Activated CD4-positive, alpha-beta T cell treated with anti-CD3 and anti-CD28 coated beads, Interleukin-2, amount 10 ng/mL, durations not matched to agents 24 days and 14 days (primary cell): Measurements from ENCODE around the gene AGR3. TPM values are rescaled to one million over a fixed set of nuclear protein-coding genes. Genes with fewer than 3 reads are reported as not detected.

ENCODE experiments used
- DNase-seq: peaks from one replicate; pipeline ENCODE4 v3.0.0; 2022
- H3K27ac Mint-ChIP-seq: one replicate; pipeline ENCODE4 v1.8.0; 2022; ENCODE audit warnings: mild to moderate bottlenecking, mixed read lengths
- H3K27me3 Mint-ChIP-seq: one replicate; pipeline ENCODE4 v1.8.0; 2022; ENCODE audit warnings: mixed read lengths
- H3K36me3 Mint-ChIP-seq: one replicate; pipeline ENCODE4 v1.8.0; 2022; ENCODE audit warnings: low read depth, mild to moderate bottlenecking, mixed read lengths
- H3K4me1 Mint-ChIP-seq: one replicate; pipeline ENCODE4 v1.8.0; 2021; ENCODE audit warnings: mixed read lengths
- H3K4me3 Mint-ChIP-seq: one replicate; pipeline ENCODE4 v1.8.0; 2022; ENCODE audit warnings: mild to moderate bottlenecking, moderate library complexity, mixed read lengths
- H3K9me3 Mint-ChIP-seq: one replicate; pipeline ENCODE4 v1.8.0; 2021; ENCODE audit warnings: mixed read lengths
- intact Hi-C: fragments of 100-400 bp; cut with micrococcal nuclease; formaldehyde crosslinking; loops from one replicate; pipeline ENCODE4 v1.15.1; 2023
- total RNA-seq: library from RNA; stranded (reverse); gene quantifications from 2 replicates; pipeline ENCODE4 v1.2.3, GENCODE V29; 2022

The AGR3 gene
- total RNA-seq, 1 donor from 2014 or later, result not detected

DNA sequence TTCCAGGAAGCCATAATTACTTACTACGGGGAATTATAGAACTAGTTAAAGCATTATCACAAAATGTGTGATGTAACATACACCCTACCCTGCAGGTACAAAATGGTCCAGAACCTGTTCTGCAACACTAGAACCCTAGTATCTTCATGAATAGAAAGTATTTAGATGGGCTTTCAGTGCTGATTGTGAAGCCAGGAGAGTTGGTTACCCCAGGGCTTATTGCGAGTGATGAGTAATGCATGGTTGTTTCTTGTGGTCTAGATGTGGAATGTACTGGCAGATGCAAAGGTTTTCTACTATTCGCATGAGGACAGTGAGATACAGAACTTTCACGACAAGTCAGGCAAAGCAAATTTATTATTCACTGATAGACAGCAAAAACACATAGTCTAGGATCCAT is 33.6 kb upstream of the AGR3 start:
- Mint-ChIP-seq H3K4me3 (no peak overlapping the region), H3K4me1 (peaks cover 8% of the 10 kb centered on the region), H3K27ac (no peak overlapping the region), H3K9me3 (no peaks in the 10 kb centered on the region), H3K36me3 (no peaks in the 10 kb centered on the region), H3K27me3 (peaks cover 17% of the 10 kb centered on the region)
- intact Hi-C loops, result loop anchor here (5.0 kb wide), 3 partner anchors 218 to 838 kb away; no protein-coding TSS in a partner anchor
- no peak for DNase-seq

DNA sequence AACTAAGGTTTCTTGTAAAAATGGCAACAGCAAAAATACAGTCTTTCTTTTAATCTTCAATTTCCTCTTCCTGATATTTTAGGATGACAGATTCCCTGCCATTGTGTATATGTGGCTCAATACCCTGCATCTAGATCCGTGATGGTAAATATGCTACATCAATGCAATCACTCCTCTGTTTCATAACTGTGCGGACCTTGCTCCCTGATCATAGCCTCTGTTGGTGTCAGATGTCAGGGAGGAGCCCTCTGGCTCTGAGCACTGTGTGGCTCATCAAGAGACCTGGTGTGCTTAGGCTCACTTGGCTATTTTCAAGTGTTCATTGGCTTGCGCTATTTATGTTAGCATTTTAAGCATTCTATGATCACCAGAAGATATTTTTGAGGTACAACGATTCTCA is 33.0 kb upstream of the AGR3 start:
- H3K36me3 Mint-ChIP-seq, result no peaks in the 10 kb centered on the region
- H3K27ac Mint-ChIP-seq, result no peak overlapping the region
- no peak overlapping the region for H3K4me3 Mint-ChIP-seq
- peaks cover 8% of the 10 kb centered on the region for H3K4me1 Mint-ChIP-seq
- intact Hi-C loops, result loop anchor here (5.0 kb wide), 3 partner anchors 217 to 837 kb away; no protein-coding TSS in a partner anchor
- no peaks in the 10 kb centered on the region for H3K9me3 Mint-ChIP-seq
- H3K27me3 Mint-ChIP-seq, result peaks cover 20% of the 10 kb centered on the region
- DNase-seq, result no peak

DNA sequence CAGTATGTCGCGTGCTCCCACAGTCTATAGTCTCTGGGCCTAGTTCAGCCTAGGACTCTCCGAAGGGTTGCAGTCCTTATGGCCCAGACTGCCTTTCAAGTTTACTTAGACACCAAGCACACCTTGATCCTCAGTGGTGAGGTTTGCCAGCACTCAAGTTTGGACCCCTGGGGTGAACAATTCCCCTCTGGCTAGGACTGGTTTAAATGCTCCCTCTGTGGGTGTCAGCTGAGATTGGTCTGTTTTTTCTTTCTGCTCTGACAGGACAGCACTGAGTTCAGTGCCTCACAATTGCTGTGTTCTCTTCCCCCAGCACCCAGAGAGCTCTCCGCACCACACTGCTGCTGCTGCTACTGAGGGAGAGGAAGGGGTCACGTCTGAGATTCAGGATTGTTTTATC is 31.9 kb upstream of the AGR3 start:
- DNase-seq, result no peak
- Mint-ChIP-seq H3K27ac (no peak overlapping the region), H3K4me3 (no peak overlapping the region), H3K4me1 (peaks cover 8% of the 10 kb centered on the region), H3K27me3 (peaks cover 25% of the 10 kb centered on the region), H3K36me3 (no peaks in the 10 kb centered on the region), H3K9me3 (no peaks in the 10 kb centered on the region)
- intact Hi-C loops, result no loop called here

DNA sequence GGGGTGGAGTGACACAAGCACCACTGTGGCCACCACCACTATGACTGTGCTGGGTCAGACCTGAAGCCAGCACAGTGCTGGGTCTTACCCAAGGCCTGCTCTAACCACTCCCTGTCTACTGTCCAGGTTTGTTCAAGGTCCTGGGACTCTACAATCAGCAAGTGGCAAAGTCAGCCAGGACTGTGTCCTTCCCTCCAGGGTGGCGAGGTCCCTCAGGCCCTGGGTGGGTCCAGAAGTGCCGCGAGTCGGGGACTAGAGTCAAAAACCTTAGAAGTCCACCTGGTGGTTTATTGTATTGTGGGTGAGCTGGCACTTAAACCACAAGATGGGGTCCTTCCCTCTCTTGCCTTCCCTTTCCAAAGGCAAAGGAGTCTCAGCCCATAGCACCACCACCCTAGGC is 30.8 kb upstream of the AGR3 start:
- Mint-ChIP-seq H3K36me3 (no peaks in the 10 kb centered on the region), H3K27ac (no peak overlapping the region), H3K4me3 (no peak overlapping the region), H3K4me1 (peaks cover 8% of the 10 kb centered on the region), H3K27me3 (peaks cover 30% of the 10 kb centered on the region), H3K9me3 (no peaks in the 10 kb centered on the region)
- intact Hi-C loops, result no loop called here
- no peak for DNase-seq

DNA sequence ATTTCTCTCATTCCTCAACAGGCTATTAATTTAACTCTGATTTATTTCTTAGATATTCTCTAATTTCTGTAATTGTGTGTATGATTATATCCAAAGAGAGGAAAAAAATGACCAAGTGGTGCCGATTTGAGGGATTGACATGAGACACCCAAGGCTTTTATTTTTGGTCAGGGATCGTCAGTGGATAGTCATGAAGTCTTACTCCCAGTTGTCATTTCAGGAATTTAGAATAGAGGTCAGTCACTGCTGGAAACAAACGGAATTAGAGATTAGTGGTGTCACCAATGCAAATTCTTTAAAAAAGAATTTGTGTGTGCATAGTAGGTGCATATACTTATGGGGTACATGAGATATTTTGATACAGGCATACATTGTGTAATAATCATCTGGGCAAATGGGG is 26.8 kb upstream of the AGR3 start:
- H3K27me3 Mint-ChIP-seq, result peaks cover 40% of the 10 kb centered on the region
- no peak overlapping the region for H3K4me3 Mint-ChIP-seq
- H3K36me3 Mint-ChIP-seq, result no peaks in the 10 kb centered on the region
- no peaks in the 10 kb centered on the region for H3K4me1 Mint-ChIP-seq
- intact Hi-C loops, result no loop called here
- no peak overlapping the region for H3K27ac Mint-ChIP-seq
- no peaks in the 10 kb centered on the region for H3K9me3 Mint-ChIP-seq
- no peak for DNase-seq

DNA sequence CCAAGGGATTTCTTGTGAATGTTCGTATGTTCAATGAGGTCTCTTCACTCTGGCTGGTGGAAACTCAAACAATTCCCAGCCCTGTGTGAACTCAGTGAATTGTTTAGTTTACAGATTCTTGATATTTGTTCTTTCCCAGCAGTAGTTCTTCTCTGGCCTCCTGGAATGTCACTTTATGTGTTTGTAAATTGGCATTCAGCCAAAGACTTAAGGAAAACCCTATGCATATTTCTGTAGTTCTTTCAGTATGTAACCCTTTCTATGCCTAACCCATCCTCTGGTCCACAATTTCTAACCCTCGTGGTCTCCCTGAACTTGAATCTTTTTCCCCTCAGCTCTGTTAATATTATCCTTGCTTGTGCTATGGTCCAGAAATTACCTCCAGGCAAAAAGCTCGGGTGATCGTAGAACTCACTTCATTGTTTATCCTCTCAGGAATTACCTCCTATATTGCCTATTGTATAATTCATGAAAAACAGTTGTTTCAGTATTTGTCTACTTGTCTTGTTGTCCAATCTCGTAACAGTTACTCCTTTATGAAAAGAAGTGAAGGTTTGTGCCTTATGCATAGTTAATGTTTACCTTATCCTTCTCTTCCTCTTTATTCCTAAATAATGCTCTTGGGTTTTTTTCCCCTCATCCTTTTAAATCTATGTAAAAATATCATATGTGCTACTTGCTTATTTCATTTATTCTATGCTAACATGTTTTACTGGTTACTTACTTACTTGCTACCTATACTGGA is 23.7 kb upstream of the AGR3 start:
- no peaks in the 10 kb centered on the region for H3K36me3 Mint-ChIP-seq
- intact Hi-C loops, result no loop called here
- H3K4me1 Mint-ChIP-seq, result no peaks in the 10 kb centered on the region

DNA sequence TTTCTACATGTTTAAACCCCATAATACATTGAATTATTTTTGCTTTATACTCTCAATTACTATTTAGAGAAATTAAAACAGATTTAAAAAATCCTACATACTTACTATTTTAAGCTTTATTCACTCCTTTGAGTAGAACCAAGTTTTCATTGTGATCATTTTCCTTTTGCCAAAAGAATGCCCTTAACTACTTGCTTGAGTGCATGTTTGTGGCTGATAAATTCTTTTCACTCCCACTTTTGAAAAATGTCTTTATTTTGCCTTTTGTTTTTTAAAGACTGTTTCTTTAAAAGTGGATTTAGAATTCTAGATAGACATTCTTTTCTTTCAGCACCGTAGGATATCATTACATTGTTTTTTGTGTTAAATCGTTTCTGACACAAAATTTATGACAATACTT is 22.3 kb upstream of the AGR3 start:
- no peak for DNase-seq
- no peaks in the 10 kb centered on the region for H3K9me3 Mint-ChIP-seq
- intact Hi-C loops, result no loop called here
- H3K4me3 Mint-ChIP-seq, result no peak overlapping the region
- no peak overlapping the region for H3K27ac Mint-ChIP-seq
- no peaks in the 10 kb centered on the region for H3K4me1 Mint-ChIP-seq
- H3K36me3 Mint-ChIP-seq, result no peaks in the 10 kb centered on the region
- H3K27me3 Mint-ChIP-seq, result peaks cover 20% of the 10 kb centered on the region

More for the DNA sequence above, 23.7 kb upstream of the AGR3 start:
- DNase-seq, result no peak
- Mint-ChIP-seq H3K27me3 (peaks cover 28% of the 10 kb centered on the region), H3K27ac (no peak overlapping the region), H3K4me3 (no peak overlapping the region), H3K9me3 (no peaks in the 10 kb centered on the region)

DNA sequence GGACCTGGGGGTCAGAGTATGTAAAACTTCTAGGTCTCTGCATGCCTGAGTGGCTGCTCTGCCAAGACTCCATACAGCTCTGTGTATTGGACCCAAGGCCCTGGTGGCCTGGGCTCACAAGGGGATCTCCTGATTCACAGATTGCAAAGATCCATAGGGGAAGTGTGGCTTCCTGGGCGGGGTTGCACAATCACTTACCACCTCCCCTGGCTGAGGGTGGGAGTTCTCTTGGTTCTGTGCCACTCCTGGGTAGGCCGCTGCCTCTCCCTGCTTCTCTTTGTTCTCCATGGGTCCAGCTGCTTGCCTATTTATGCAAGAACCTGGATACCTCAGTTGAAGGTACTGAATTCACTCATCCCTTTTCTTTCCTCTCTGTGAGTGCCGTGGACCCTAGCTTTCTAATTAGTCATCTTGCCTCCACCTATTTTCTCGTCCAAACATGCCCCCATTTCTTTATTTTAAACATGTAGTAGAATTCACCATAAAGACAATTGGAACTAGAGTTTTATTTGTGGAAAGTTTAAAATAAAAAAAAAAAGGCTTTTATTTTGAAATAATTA is 18.5 kb upstream of the AGR3 start:
- H3K4me3 Mint-ChIP-seq, result no peak overlapping the region
- intact Hi-C loops, result no loop called here
- H3K36me3 Mint-ChIP-seq, result no peaks in the 10 kb centered on the region
- H3K9me3 Mint-ChIP-seq, result no peaks in the 10 kb centered on the region
- DNase-seq, result no peak
- H3K27me3 Mint-ChIP-seq, result peaks cover 10% of the 10 kb centered on the region
- H3K4me1 Mint-ChIP-seq, result no peaks in the 10 kb centered on the region
- no peak overlapping the region for H3K27ac Mint-ChIP-seq

DNA sequence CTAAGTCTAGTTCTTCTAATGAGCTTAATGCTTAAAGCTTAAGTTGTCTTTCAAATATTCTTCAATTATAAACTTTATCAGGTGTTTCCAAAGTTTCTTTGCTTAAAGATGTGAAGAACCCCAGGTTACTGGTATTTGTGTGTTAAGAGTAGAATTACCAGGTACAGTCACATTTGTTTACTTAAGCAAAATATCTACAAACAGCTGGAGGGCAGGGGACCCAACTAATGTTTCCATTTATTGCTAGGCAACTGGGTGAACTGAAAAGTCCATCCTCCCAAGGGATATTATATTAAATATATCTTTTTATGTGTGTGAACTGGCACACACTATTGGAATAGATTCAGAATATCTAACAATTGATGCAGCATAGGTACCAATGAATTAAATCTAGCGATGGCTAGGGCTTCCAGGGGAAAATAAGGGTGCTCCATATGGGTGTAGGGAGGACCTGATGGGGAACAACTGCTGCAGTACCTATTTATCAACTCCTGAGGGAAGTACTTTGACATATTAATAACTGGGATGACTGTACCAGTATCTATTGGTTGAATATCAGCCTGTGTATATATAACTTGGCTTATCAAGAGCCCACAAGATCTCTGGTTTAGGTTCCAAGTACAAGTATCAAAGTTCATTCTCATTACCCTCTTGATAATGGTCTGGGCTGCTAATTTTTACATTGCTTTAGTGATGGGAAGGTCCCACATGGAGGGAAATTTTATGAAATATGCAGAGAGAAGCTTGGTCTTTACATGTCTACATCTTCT is 10.3 kb upstream of the AGR3 start:
- H3K9me3 Mint-ChIP-seq, result no peaks in the 10 kb centered on the region
- H3K4me1 Mint-ChIP-seq, result no peaks in the 10 kb centered on the region
- no peak overlapping the region for H3K4me3 Mint-ChIP-seq
- DNase-seq, result no peak
- H3K27me3 Mint-ChIP-seq, result peaks cover 5% of the 10 kb centered on the region
- H3K36me3 Mint-ChIP-seq, result no peaks in the 10 kb centered on the region
- H3K27ac Mint-ChIP-seq, result no peak overlapping the region
- intact Hi-C loops, result loop anchor here (2.0 to 5.0 kb wide), 2 partner anchors 27 to 1455 kb away; no protein-coding TSS in a partner anchor

DNA sequence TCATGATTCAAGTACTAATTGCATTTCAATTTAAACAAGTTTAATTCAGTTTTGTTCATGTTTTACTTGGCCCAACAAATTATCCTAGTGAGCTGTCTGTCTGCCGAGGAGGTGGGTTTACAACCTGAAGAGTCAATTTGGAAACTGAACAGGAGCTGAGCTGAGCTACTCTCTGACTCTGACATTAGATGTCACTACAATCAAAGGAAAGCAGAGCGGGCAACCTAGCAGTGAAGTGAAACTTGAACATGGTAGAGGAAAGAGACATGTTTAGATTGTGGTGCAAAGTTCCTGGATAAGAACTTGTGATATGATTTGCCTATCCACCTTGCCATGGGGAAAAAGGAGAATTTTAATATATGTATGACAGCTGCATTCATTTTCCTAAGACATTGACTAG is 9.6 kb upstream of the AGR3 start:
- no peaks in the 10 kb centered on the region for H3K9me3 Mint-ChIP-seq
- intact Hi-C loops, result loop anchor here (2.0 to 5.0 kb wide), 2 partner anchors 27 to 1456 kb away; no protein-coding TSS in a partner anchor

DNA sequence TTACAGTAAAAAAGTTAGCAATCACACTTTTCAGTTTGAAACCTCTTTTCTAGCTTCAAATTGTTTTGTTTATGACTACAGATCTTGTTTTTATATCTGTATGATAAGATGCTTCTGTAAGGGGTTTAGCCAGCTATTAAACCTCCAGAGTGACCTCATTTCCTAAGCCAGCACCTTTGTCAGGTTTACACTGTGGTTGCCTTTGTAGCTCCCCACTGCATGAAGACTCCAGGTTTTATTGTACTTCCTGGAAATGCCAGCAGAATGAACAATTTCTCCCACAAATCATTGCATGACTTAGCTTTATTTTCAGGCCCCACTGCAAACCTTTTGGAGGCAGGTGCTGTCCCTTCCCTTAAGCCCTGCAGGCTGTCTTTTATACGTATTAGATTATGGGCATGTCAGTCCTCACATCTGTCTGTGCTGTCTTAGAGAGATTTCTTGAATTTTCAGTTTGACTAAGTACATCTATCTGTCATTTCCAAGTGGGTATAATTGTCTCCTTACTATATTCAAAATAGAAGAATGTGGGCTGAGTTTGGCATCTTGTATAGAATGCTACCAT is 8.2 kb upstream of the AGR3 start:
- Mint-ChIP-seq H3K9me3 (no peaks in the 10 kb centered on the region), H3K36me3 (no peaks in the 10 kb centered on the region), H3K27me3 (peaks cover 6% of the 10 kb centered on the region), H3K4me3 (no peak overlapping the region), H3K27ac (no peak overlapping the region), H3K4me1 (no peaks in the 10 kb centered on the region)
- intact Hi-C loops, result loop anchor here (2.0 to 5.0 kb wide), 2 partner anchors 29 to 1457 kb away; no protein-coding TSS in a partner anchor
- DNase-seq, result no peak

More for the DNA sequence above, 9.6 kb upstream of the AGR3 start:
- H3K4me1 Mint-ChIP-seq, result no peaks in the 10 kb centered on the region
- no peaks in the 10 kb centered on the region for H3K36me3 Mint-ChIP-seq
- no peak overlapping the region for H3K27ac Mint-ChIP-seq
- peaks cover 4% of the 10 kb centered on the region for H3K27me3 Mint-ChIP-seq
- peak; percentile 68 for DNase-seq
- H3K4me3 Mint-ChIP-seq, result no peak overlapping the region

DNA sequence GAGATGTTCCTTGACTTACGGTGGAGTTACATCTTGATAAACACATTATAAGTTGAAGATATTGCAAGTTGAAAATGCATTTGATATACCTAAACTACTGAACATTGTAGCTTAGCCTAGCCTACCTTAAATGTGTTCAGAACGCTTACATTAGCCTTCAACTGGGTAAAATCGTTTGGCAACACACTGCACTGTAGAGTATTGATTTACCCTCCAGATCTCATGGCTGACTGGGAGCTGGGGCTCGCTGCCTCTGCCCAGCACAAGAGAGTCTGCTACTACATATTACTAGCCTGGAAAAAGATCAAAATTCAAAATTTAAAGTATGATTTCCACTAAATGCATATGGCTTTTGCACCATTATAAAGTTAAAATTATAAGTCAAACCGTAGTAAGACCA is 7.5 kb upstream of the AGR3 start:
- DNase-seq, result no peak
- Mint-ChIP-seq H3K4me1 (no peaks in the 10 kb centered on the region), H3K27ac (no peak overlapping the region), H3K4me3 (no peak overlapping the region), H3K36me3 (no peaks in the 10 kb centered on the region), H3K9me3 (no peaks in the 10 kb centered on the region), H3K27me3 (peaks cover 6% of the 10 kb centered on the region)
- intact Hi-C loops, result no loop called here

DNA sequence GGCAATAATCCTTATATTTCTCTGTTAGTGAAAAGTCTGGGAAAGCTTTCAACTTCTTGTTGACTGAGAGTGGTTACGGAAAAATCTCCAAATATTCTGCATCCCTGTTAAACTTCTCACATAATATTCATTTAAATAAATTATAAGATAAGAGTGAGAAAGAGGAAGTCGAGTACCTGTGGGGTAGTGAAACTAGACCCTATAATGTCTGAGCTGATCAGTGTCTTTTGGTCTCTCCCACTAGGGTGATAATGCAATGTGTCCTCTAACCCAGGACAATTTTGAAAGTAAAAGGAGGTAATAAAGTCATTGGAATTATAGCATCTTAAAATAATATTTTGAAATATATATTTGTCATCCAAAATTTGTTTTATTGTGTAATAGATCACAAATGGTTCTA is 2.1 kb upstream of the AGR3 start:
- DNase-seq, result no peak
- H3K9me3 Mint-ChIP-seq, result no peaks in the 10 kb centered on the region
- no peaks in the 10 kb centered on the region for H3K4me1 Mint-ChIP-seq
- H3K27me3 Mint-ChIP-seq, result peaks cover 6% of the 10 kb centered on the region
- intact Hi-C loops, result no loop called here
- no peak overlapping the region for H3K27ac Mint-ChIP-seq
- no peaks in the 10 kb centered on the region for H3K36me3 Mint-ChIP-seq
- no peak overlapping the region for H3K4me3 Mint-ChIP-seq

DNA sequence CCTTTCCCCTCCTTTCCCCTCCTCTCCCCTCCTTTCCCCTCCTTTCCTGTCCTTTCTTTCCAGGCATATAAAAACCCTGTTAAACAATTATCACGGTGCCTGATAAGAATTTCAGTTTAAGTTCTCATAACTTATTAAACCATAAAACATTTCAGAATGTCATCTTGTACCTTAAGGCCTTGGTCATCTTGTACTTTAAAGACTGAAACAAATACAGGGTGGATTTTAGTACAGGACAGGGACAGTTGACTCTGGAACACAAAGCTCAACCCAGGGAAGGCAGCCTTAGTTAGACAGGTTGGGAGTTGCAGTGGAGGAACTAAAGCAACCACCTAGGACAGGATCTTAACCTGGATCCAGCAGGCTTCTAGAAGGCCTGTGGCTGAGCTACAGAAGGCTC is 1.2 kb downstream of the AGR3 start:
- no peak overlapping the region for H3K4me3 Mint-ChIP-seq
- H3K36me3 Mint-ChIP-seq, result no peaks in the 10 kb centered on the region
- H3K4me1 Mint-ChIP-seq, result no peaks in the 10 kb centered on the region
- no peak for DNase-seq
- no peaks in the 10 kb centered on the region for H3K27me3 Mint-ChIP-seq
- H3K27ac Mint-ChIP-seq, result no peak overlapping the region
- intact Hi-C loops, result no loop called here
- H3K9me3 Mint-ChIP-seq, result no peaks in the 10 kb centered on the region
